IMR-90 (cell line): Measurements from ENCODE around the gene TBCK. TPM values are rescaled to one million over a fixed set of nuclear protein-coding genes. Genes with fewer than 3 reads are reported as not detected.

Experiments
- ATAC-seq: fragments of 200-7000 bp; cut with Tn5 transposase; 2 replicates; pipeline ENCODE4 v1.9.1; 2020; ENCODE audit warnings: low read depth, mild to moderate bottlenecking, moderate library complexity
- BruUV-seq: library from RNA; stranded (reverse); fragments of 400-500 nt; replicated peaks from 2 replicates; lab custom pipeline; 2021; lab: Mats Ljungman, UMichigan
- CTCF ChIA-PET: fragments of 300-600 bp; formaldehyde crosslinking; extraction: SDS; loops from one replicate; lab custom pipeline; 2021; ENCODE audit warnings: antibody characterized with exemption; lab: Yijun Ruan, JAX
- POLR2A ChIA-PET: fragments of 300-600 bp; sonication (Branson Sonifier 250); formaldehyde crosslinking; loops from one replicate; lab custom pipeline; 2022; ENCODE audit warnings: antibody characterized with exemption; ENCODE audit not compliant: unreplicated experiment; lab: Charles Lee
- DNase-seq: peaks from one replicate; pipeline ENCODE4 v3.0.0; 2013
- H2AFZ ChIP-seq: replicated peaks from 2 replicates; pipeline ENCODE3; 2013; ENCODE audit warnings: low read length, mild to moderate bottlenecking; ENCODE audit not compliant: poor library complexity
- H2AK5ac ChIP-seq: 2 replicates; pipeline ENCODE4 v1.6.1; 2013; ENCODE audit warnings: low read depth, low read length, inconsistent platforms
- H2AK9ac ChIP-seq: replicated peaks from 2 replicates; pipeline ENCODE3; 2013; ENCODE audit warnings: mild to moderate bottlenecking, low read depth, low read length, moderate library complexity; ENCODE audit not compliant: poor library complexity
- H2BK120ac ChIP-seq: 2 replicates; pipeline ENCODE4 v1.6.1; 2013; ENCODE audit warnings: low read depth, low read length, inconsistent platforms
- H2BK15ac ChIP-seq: 3 replicates; pipeline ENCODE4 v1.6.1; 2013; ENCODE audit warnings: low read depth, low read length, inconsistent platforms
- H2BK20ac ChIP-seq: 2 replicates; pipeline ENCODE4 v1.6.1; 2013; ENCODE audit warnings: low read depth, mild to moderate bottlenecking, inconsistent platforms, low read length, moderate library complexity
- H2BK5ac ChIP-seq: 2 replicates; pipeline ENCODE4 v1.6.1; 2013; ENCODE audit warnings: mild to moderate bottlenecking, low read depth, low read length, inconsistent platforms; ENCODE audit not compliant: poor library complexity, severe bottlenecking
- H3K14ac ChIP-seq: replicated peaks from 2 replicates; pipeline ENCODE4 v1.6.1; 2013; ENCODE audit warnings: low read depth, low read length, inconsistent platforms
- H3K18ac ChIP-seq: 2 replicates; pipeline ENCODE4 v1.6.1; 2013; ENCODE audit warnings: low read depth, low read length, control low read depth
- H3K23ac ChIP-seq: 2 replicates; pipeline ENCODE4 v1.6.1; 2013; ENCODE audit warnings: low read depth, low read length, inconsistent platforms
- H3K27ac ChIP-seq: 2 replicates; pipeline ENCODE4 v1.5.1; 2013; ENCODE audit warnings: mild to moderate bottlenecking, control low read depth, low read length; ENCODE audit not compliant: insufficient read depth
- H3K27me3 ChIP-seq: 2 replicates; pipeline ENCODE4 v1.6.1; 2013; ENCODE audit warnings: low read length; ENCODE audit not compliant: control insufficient read depth, insufficient read depth
- H3K36me3 ChIP-seq: 2 replicates; pipeline ENCODE4 v1.6.1; 2013; ENCODE audit warnings: low read length, mixed read lengths; ENCODE audit not compliant: control insufficient read depth, insufficient read depth
- H3K4ac ChIP-seq: 2 replicates; pipeline ENCODE4 v1.6.1; 2013; ENCODE audit warnings: low read depth, low read length, inconsistent platforms
- H3K4me1 ChIP-seq: 2 replicates; pipeline ENCODE4 v1.6.1; 2013; ENCODE audit warnings: low read length, mixed read lengths; ENCODE audit not compliant: control insufficient read depth, insufficient read depth
- H3K4me2 ChIP-seq: 2 replicates; pipeline ENCODE4 v1.6.1; 2013; ENCODE audit warnings: low read depth, mild to moderate bottlenecking, control low read depth, low read length, moderate library complexity
- H3K4me3 ChIP-seq: 2 replicates; pipeline ENCODE4 v1.5.1; 2013; ENCODE audit warnings: low read depth, mild to moderate bottlenecking, control low read depth, low read length, moderate library complexity; ENCODE audit not compliant: insufficient read depth
- H3K56ac ChIP-seq: 2 replicates; pipeline ENCODE4 v1.6.1; 2013; ENCODE audit warnings: low read length, inconsistent platforms; ENCODE audit not compliant: insufficient read depth; ENCODE audit errors: extremely low read depth
- H3K79me1 ChIP-seq, 2 experiments: 2 replicates each; pipeline ENCODE4 v1.6.1; 2013; ENCODE audit warnings: low read length in 2 of 2, inconsistent platforms in 1 of 2, low read depth in 1 of 2
- H3K9ac ChIP-seq: 2 replicates; pipeline ENCODE4 v1.6.1; 2013; ENCODE audit warnings: low read depth, low read length, control low read depth
- H3K9me1 ChIP-seq: 2 replicates; pipeline ENCODE4 v1.6.1; 2013; ENCODE audit warnings: low read length, inconsistent platforms; ENCODE audit not compliant: insufficient read depth
- H3K9me3 ChIP-seq: 2 replicates; pipeline ENCODE4 v1.6.1; 2013; ENCODE audit warnings: low read length; ENCODE audit not compliant: control insufficient read depth, insufficient read depth
- H4K20me1 ChIP-seq: 2 replicates; pipeline ENCODE4 v1.6.1; 2013; ENCODE audit warnings: low read length, inconsistent platforms; ENCODE audit not compliant: insufficient read depth
- H4K5ac ChIP-seq: 2 replicates; pipeline ENCODE4 v1.6.1; 2013; ENCODE audit warnings: mild to moderate bottlenecking, low read depth, low read length, control low read depth
- H4K8ac ChIP-seq, 2 experiments: 2 replicates each; pipeline ENCODE4 v1.6.1; 2013; ENCODE audit warnings: low read depth in 2 of 2, low read length in 2 of 2, control low read depth in 1 of 2, inconsistent platforms in 1 of 2
- H4K91ac ChIP-seq: 2 replicates; pipeline ENCODE4 v1.6.1; 2013; ENCODE audit warnings: low read depth, low read length, inconsistent platforms; ENCODE audit not compliant: insufficient read depth
- BHLHE40 ChIP-seq: fragments of 150-350 bp; IDR thresholded peaks from 2 replicates; pipeline ENCODE4 v1.6.1; 2016; ENCODE audit warnings: mild to moderate bottlenecking, low read depth, low read length
- CEBPB ChIP-seq: IDR thresholded peaks from 2 replicates; pipeline ENCODE4 v1.6.1; 2012; ENCODE audit warnings: low read depth, low read length, improper control_type of control experiment
- CHD1 ChIP-seq: IDR thresholded peaks from 2 replicates; pipeline ENCODE4 v1.6.1; 2012; ENCODE audit warnings: low read depth, low read length, improper control_type of control experiment
- FOS ChIP-seq: fragments of 150-350 bp; IDR thresholded peaks from 2 replicates; pipeline ENCODE4 v1.6.1; 2016; ENCODE audit warnings: low read depth, low read length
- MAFK ChIP-seq: IDR thresholded peaks from 2 replicates; pipeline ENCODE4 v1.6.1; 2012; ENCODE audit warnings: low read depth, low read length, improper control_type of control experiment
- MAZ ChIP-seq: IDR thresholded peaks from 2 replicates; pipeline ENCODE4 v1.6.1; 2012; ENCODE audit warnings: low read depth, mild to moderate bottlenecking, low read length, improper control_type of control experiment, moderate library complexity, borderline replicate concordance
- MXI1 ChIP-seq: IDR thresholded peaks from 2 replicates; pipeline ENCODE4 v1.6.1; 2012; ENCODE audit warnings: low read depth, mild to moderate bottlenecking, low read length, moderate library complexity, borderline replicate concordance
- NFE2L2 ChIP-seq: fragments of 150-350 bp; IDR thresholded peaks from 2 replicates; pipeline ENCODE4 v1.6.1; 2016; ENCODE audit warnings: low read depth, mild to moderate bottlenecking, low read length
- POLR2A ChIP-seq: IDR thresholded peaks from 2 replicates; pipeline ENCODE4 v1.6.1; 2012; ENCODE audit warnings: mild to moderate bottlenecking, low read depth, low read length
- RAD21 ChIP-seq: IDR thresholded peaks from 2 replicates; pipeline ENCODE4 v1.6.1; 2012; ENCODE audit warnings: low read length, improper control_type of control experiment
- RCOR1 ChIP-seq: IDR thresholded peaks from 2 replicates; pipeline ENCODE4 v1.6.1; 2012; ENCODE audit warnings: mild to moderate bottlenecking, low read length, improper control_type of control experiment; ENCODE audit not compliant: insufficient replicate concordance
- RFX5 ChIP-seq: IDR thresholded peaks from 2 replicates; pipeline ENCODE4 v1.8.0; 2012; ENCODE audit warnings: low read depth, mild to moderate bottlenecking, low read length, moderate library complexity
- SMC3 ChIP-seq: fragments of 150-350 bp; IDR thresholded peaks from 2 replicates; pipeline ENCODE4 v1.6.1; 2016; ENCODE audit warnings: low read depth, mild to moderate bottlenecking, antibody characterized with exemption, low read length, moderate library complexity
- WGBS, 2 experiments: methylation state at CpG; one replicate each; pipeline versions ENCODE4 v1.1.5 to v1.1.7; 2013; ENCODE audit warnings: missing lambda C conversion rate in 2 of 2; ENCODE audit not compliant: insufficient read length in 1 of 2; ENCODE audit errors: extremely low coverage in 2 of 2; 5-methylcytosine and 5-hydroxymethylcytosine counted together
- dilution Hi-C: fragments of 300-500 bp; cut with HindIII; formaldehyde crosslinking; loops from one replicate; pipeline ENCODE4 v1.14.3; 2018; ENCODE audit warnings: low sequenced_read_pairs; ENCODE audit not compliant: unreplicated experiment
- in situ Hi-C: fragments of 300-500 bp; cut with MboI; formaldehyde crosslinking; loops from 3 replicates; pipeline ENCODE4 v1.14.3; 2019; ENCODE audit warnings: low sequenced_read_pairs, inconsistent platforms, mixed read lengths
- intact Hi-C: fragments of 100-400 bp; cut with micrococcal nuclease; formaldehyde crosslinking; loops from 2 replicates; pipeline ENCODE4 v1.10.0; 2022
- polyA plus RNA-seq, 3 experiments: library from polyadenylated mRNA; depleted of rRNA; stranded (reverse); fragments of >200 nt; gene quantifications; 2 replicates each; pipeline ENCODE4 v1.2.3, GENCODE V29; 2012; ENCODE audit warnings: low replicate concordance in 1 of 3
- total RNA-seq: library from RNA; depleted of rRNA; stranded (reverse); fragments of >200 nt; gene quantifications from 2 replicates; pipeline ENCODE4 v1.2.3, GENCODE V29; 2012
- TF ChIP-seq, protein P1 (sequence below): fragments of 150-350 bp; IDR thresholded peaks from 2 replicates; pipeline ENCODE4 v1.6.1; 2016; ENCODE audit warnings: low read depth, mild to moderate bottlenecking, low read length, moderate library complexity, borderline replicate concordance
- TF ChIP-seq, protein P2 (sequence below): conservative IDR thresholded peaks from 2 replicates; pipeline ENCODE4 v1.5.1; 2012; ENCODE audit warnings: mild to moderate bottlenecking, low read depth, low read length, improper control_type of control experiment
- TF ChIP-seq, protein P3 (sequence below): fragments of 150-350 bp; IDR thresholded peaks from 2 replicates; pipeline ENCODE4 v1.6.1; 2017; ENCODE audit warnings: mild to moderate bottlenecking, antibody characterized with exemption, low read length, low read depth

TBCK gene
- total and polyA plus RNA-seq, 2 of the 4 experiments (the other 2 are of a cell fraction), result 10.7 to 29.9 TPM

DNA sequence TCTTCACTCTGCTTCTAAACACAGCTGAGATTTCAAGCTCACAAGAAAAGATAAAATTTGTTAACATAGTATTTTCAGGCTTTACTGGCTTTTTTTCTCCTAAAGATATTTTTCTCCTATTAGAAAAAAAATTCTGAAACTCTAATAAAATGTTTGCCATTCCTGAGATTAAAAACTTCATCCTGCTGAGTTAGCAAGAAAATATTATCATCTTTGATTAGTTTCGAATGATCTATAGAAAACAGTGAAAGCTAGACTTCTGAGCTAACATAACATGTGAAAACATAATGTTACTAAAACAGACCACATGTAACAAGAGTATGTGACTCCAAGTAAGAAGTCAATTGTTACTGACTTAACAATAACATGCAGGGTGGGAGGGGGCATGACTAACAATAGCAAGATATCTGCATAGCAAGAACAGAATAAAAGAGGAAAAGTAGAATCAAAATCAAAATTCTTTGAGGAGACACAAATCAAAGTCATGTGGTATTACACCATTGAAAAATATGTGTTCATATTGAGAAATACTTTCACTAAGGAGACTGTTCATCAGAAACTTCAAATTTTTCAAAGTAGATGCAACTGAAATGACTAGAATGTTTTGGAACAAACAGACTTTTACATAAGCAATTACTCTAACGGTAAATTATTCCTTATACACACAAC is 14.5 kb downstream of the TBCK start:
- DNase-seq, result peak; percentile 3
- CTCF ChIA-PET, result no interaction called here
- peak overlapping the region; percentile 8 for H2BK5ac ChIP-seq

More for the DNA sequence above, 14.5 kb downstream of the TBCK start:
- Histone ChIP-seq H3K9me3 (no peaks in the 10 kb centered on the region), H4K91ac (no peak overlapping the region), H3K4me3 (no peak overlapping the region), H2AK9ac (no peak overlapping the region), H3K14ac (no peak overlapping the region), H3K23ac (no peak overlapping the region), H2BK20ac (no peak overlapping the region), H3K36me3 (no peaks in the 10 kb centered on the region), H4K8ac (no peak overlapping the region), H2AFZ (no peak overlapping the region), H2AK5ac (no peak overlapping the region), H3K18ac (no peak overlapping the region), H2BK120ac (no peak overlapping the region), H3K4me2 (no peak overlapping the region), H3K56ac (no peak overlapping the region), H2BK15ac (no peak overlapping the region), H3K4me1 (peaks cover 2% of the 10 kb centered on the region; the same call in 1 of the 2 replicates), H3K27me3 (no peaks in the 10 kb centered on the region), H4K5ac (no peak overlapping the region), H3K9ac (no peak overlapping the region), H3K4ac (no peak overlapping the region), H3K79me1 (peaks cover 7 to 19% of the 10 kb centered on the region in 2 experiments), H3K9me1 (no peaks in the 10 kb centered on the region), H4K20me1 (no peaks in the 10 kb centered on the region), H3K27ac (no peak overlapping the region)
- peak; percentile 33 for ATAC-seq
- dilution Hi-C loops (no loop called here), in situ Hi-C loops (no loop called here), intact Hi-C loops (no loop called here)
- WGBS, 2 experiments, result no CpG with 5 or more reads among the region's 2 CpGs
- TF ChIP-seq CHD1 (no peak), RFX5 (no peak), SMC3 (no peak), NFE2L2 (no peak), MXI1 (no peak), POLR2A (no peak), MAFK (0 out of 2 replicates have a peak, but pooled peaks have one; percentile 24), CEBPB (peak; percentile 9; the same call in 1 of the 2 replicates), RAD21 (no peak), FOS (no peak), BHLHE40 (no peak), RCOR1 (no peak), MAZ (no peak)
- TF ChIP-seq, protein P1, sequence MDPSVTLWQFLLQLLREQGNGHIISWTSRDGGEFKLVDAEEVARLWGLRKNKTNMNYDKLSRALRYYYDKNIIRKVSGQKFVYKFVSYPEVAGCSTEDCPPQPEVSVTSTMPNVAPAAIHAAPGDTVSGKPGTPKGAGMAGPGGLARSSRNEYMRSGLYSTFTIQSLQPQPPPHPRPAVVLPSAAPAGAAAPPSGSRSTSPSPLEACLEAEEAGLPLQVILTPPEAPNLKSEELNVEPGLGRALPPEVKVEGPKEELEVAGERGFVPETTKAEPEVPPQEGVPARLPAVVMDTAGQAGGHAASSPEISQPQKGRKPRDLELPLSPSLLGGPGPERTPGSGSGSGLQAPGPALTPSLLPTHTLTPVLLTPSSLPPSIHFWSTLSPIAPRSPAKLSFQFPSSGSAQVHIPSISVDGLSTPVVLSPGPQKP, result no peak
- TF ChIP-seq, protein P2, sequence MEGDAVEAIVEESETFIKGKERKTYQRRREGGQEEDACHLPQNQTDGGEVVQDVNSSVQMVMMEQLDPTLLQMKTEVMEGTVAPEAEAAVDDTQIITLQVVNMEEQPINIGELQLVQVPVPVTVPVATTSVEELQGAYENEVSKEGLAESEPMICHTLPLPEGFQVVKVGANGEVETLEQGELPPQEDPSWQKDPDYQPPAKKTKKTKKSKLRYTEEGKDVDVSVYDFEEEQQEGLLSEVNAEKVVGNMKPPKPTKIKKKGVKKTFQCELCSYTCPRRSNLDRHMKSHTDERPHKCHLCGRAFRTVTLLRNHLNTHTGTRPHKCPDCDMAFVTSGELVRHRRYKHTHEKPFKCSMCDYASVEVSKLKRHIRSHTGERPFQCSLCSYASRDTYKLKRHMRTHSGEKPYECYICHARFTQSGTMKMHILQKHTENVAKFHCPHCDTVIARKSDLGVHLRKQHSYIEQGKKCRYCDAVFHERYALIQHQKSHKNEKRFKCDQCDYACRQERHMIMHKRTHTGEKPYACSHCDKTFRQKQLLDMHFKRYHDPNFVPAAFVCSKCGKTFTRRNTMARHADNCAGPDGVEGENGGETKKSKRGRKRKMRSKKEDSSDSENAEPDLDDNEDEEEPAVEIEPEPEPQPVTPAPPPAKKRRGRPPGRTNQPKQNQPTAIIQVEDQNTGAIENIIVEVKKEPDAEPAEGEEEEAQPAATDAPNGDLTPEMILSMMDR, result no peak
- TF ChIP-seq, protein P3, sequence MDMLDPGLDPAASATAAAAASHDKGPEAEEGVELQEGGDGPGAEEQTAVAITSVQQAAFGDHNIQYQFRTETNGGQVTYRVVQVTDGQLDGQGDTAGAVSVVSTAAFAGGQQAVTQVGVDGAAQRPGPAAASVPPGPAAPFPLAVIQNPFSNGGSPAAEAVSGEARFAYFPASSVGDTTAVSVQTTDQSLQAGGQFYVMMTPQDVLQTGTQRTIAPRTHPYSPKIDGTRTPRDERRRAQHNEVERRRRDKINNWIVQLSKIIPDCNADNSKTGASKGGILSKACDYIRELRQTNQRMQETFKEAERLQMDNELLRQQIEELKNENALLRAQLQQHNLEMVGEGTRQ, result no peak
- POLR2A ChIA-PET, result no interaction called here
- BruUV-seq, result no TSS peak
